Esophagus squamous epithelium (tissue), 4 donors: ENCODE measurements around the gene RDH5.
A peak's percentile ranks its signal among the peaks of the same experiment; 100 is the strongest.

Experiments
- POLR2A ChIP-seq, 4 donors: fragments of 450-650 bp; IDR thresholded peaks; one replicate each; pipeline ENCODE4 v1.6.1; 2017; ENCODE audit warnings: antibody characterized with exemption in 4 of 4, mild to moderate bottlenecking in 4 of 4, moderate library complexity in 3 of 4
- TF ChIP-seq, protein P1 (sequence below), 6 experiments: fragments of 450-650 bp in 4 of 6; fragments of 200-600 bp in 2 of 6; sonication (generic) in 2 of 6; IDR thresholded peaks; one replicate each; pipeline ENCODE4 v1.5.1; 2016 to 2019; ENCODE audit warnings: antibody characterized with exemption in 6 of 6, mild to moderate bottlenecking in 4 of 6, moderate library complexity in 4 of 6

DNA sequence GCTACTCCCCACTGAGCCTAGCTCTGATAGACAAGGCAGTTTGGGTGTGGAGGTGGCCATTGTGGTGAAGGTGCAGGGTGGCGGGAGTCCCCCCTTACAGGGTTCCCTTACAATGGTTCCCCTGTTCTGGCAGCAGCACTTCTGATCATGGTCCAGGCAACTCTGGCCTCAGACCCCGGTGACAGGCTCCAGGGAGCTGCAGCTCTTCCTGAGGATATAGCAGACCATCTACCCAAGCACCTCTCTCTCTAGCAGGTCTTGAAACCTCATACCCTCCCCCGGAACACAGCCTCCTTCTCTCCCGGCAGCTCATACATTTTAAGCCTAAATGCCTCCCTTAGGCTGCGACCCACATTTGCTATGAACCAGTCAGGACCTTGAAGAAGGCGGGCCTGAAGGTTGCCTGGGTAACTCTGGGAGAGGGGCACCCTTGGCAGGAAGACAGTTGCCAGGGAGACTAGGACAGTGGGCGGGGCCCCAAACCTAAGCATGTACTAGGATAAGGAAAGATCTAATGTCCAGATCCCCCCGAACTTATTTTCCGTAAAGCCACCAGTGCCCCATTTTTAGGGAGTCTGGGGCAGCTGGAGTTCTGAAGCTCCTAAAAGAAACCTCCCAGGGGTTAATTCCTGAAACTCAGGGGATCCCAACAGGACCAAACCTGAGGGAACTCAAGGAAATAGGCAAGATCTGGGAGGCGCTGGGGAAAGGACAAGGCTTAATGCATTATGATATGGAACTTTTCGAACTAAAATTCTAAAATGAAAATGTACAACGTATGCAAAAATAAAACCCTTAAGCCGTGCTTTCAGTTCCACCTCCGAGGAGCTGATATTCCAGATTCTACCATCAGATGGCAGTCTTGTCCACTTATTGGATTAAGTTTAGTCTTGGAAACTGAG is 18.2 kb downstream of the RDH5 start:
- TF ChIP-seq, protein P1, sequence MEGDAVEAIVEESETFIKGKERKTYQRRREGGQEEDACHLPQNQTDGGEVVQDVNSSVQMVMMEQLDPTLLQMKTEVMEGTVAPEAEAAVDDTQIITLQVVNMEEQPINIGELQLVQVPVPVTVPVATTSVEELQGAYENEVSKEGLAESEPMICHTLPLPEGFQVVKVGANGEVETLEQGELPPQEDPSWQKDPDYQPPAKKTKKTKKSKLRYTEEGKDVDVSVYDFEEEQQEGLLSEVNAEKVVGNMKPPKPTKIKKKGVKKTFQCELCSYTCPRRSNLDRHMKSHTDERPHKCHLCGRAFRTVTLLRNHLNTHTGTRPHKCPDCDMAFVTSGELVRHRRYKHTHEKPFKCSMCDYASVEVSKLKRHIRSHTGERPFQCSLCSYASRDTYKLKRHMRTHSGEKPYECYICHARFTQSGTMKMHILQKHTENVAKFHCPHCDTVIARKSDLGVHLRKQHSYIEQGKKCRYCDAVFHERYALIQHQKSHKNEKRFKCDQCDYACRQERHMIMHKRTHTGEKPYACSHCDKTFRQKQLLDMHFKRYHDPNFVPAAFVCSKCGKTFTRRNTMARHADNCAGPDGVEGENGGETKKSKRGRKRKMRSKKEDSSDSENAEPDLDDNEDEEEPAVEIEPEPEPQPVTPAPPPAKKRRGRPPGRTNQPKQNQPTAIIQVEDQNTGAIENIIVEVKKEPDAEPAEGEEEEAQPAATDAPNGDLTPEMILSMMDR (IDR thresholded peaks at IDR 0.05) = peak; percentile 74 to 93 (median 88)
- no peak for TF ChIP-seq POLR2A (IDR thresholded peaks at IDR 0.05)
